Hair follicle dermal papilla cell (primary cell): Measurements from ENCODE around the gene NSMCE4A. TPM values are rescaled to one million over a fixed set of nuclear protein-coding genes. Genes with fewer than 3 reads are reported as not detected.

Experiments
- small RNA-seq: library from RNA; depleted of rRNA; stranded (forward); fragments of <200 nt; gene quantifications from one replicate; pipeline ENCODE3, GENCODE V24; 2012
- total RNA-seq: library from RNA; depleted of rRNA; stranded (reverse); fragments of >200 nt; gene quantifications from 2 replicates; pipeline ENCODE4 v1.2.3, GENCODE V29; 2012

The NSMCE4A gene, protein sequence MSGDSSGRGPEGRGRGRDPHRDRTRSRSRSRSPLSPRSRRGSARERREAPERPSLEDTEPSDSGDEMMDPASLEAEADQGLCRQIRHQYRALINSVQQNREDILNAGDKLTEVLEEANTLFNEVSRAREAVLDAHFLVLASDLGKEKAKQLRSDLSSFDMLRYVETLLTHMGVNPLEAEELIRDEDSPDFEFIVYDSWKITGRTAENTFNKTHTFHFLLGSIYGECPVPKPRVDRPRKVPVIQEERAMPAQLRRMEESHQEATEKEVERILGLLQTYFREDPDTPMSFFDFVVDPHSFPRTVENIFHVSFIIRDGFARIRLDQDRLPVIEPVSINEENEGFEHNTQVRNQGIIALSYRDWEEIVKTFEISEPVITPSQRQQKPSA
- total RNA-seq = 13.4 and 16.7 TPM in 2 replicates

DNA sequence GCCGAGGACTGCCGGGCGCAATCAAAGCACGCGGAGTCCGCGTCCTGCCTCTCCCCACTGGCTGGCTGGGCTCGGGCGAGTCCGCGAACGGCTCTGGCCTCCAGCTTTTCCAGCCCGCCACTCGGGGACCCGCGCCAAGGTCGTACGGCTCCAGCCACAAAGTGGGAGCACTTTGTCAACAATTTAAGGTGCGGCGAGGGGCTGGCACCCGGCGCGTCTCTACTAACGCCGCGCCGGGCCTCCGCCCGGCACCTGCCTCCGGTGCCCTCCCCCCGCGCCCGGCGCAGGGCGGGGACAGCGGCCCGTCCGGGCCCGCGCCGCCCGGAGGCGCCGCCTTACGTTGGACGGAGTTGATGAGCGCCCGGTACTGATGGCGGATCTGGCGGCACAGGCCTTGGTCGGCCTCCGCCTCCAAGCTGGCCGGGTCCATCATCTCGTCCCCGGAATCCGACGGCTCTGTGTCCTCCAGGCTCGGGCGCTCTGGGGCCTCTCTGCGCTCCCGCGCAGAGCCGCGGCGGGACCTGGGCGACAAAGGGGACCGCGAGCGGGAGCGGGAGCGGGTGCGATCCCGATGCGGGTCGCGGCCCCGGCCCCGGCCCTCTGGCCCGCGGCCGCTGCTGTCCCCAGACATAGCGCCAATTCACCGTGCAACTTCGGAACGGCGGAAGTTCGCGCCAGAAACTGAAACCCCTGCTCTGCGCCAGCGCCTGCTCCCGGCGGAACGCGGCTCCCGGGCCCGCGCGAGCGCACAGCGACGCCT, at the start of gene NSMCE4A:
NSMCE4A (minus strand) TSS at position 683 of the 760 bp plus-strand sequence; CDS start at position 631, 52 bp downstream.

DNA sequence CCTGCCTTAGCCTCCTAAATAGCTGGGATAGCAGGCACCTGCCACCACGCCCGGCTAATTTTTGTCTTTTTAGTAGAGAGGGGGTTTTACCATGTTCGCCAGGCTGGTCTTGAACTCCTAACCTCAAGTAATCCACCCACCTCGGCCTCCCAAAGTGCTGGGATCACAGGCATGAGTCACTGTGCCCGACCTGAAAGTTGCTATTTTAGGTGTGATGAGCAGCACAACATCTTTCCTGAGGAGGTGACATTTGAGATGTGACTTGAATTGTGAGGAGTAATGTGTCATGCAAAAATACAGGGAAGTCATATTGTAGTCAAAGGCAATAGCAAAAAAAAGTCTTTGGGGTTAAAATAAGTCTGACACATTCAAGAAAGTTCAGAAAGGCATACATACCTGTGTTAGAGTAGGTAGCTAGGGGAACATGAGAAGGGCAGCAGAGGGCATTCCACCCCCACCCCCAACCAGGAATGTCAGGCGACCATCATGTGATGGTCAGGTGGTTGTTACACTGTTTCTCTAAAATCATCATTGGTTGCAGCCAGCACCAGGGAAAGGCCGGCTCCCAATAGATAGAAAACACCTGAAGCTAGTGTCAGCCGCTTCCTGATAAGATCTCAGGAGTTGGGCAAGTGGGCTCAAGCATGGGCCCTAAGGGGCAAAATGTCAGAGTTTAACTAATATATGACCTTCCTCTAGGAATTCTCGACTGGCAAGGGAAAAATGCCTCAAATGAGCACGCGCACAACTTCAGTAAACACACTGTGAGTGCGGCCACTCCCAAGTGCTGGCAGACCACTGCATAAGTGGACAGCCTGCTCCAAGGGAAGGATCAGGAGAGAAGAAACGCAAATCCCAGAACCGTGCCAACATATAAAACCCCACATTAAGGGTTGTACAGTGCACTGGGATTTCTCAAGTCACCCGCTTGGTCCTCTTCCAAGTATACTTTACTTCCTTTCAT, 13.6 kb upstream of the NSMCE4A start, which contains the start of gene TACC2:
TACC2 (plus strand) TSS at position 803 of the 964 bp plus-strand sequence. CDS start 32,819 bp downstream, outside the sequence.

DNA sequence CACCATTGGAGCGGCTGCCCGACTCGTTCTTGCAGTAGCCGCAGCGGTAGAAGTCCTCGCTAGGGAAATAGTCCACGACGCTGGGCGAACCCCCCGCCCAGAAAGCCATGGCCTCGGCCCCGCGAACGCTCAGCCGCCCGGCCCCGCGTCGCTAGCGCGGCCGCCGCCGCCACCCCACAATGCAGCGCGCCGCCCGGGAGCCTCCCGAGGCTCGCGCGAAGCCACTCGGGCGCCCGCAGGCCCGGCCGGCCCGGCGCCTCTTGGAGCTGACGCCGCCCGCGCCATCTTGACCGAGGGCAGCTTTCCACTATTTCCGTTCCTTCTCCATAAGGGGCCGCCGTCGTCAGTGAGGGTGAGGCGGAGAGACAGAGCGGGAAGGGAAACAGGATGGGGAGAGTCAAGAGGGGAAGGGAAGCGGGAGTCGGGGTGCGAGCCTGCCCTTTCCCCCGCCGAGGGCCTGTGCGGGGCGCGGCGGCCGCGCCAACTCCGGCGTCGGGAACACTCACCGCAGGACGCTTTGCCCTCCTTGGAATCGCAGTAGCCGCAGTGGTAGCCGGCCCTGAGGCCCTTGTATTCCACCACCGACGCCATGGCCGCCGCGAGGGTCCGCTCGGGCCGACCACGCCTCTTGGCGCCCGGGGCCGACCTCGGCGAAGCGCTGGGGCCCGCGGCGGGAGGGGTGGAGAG, 47.0 kb downstream of the NSMCE4A start, which contains the start of gene ATE1:
ATE1 (minus strand) TSS at position 191 of the 687 bp plus-strand sequence; CDS start at position 109, 82 bp downstream.

Small RNA genes lying within 50 kb of the gene (small RNA-seq; reads per million reads assigned to genes)
- not detected for gene RF02219

Other genes with a start within 250 kb of the NSMCE4A start
- 31.0 and 37.8 TPM in 2 replicates for gene ATE1, start 47.2 kb downstream of the NSMCE4A start, total RNA-seq
- 7.0 and 9.7 TPM in 2 replicates for gene TACC2, start 13.9 kb upstream of the NSMCE4A start, total RNA-seq